HEK293T (cell line): ENCODE data around the gene SLC43A1.

Source experiments
- CTCF ChIA-PET: fragments of 350-600 bp; formaldehyde crosslinking; extraction: SDS; loops from one replicate; lab custom pipeline; 2021; ENCODE audit warnings: antibody characterized with exemption, inconsistent platforms; lab: Yijun Ruan, JAX
- POLR2A ChIA-PET: fragments of 350-600 bp; formaldehyde crosslinking; extraction: SDS; loops from one replicate; lab custom pipeline; 2020; ENCODE audit warnings: antibody characterized with exemption, inconsistent platforms; lab: Yijun Ruan, JAX
- DNase-seq: peaks from one replicate; pipeline ENCODE4 v3.0.0; 2012; ENCODE audit warnings: mixed read lengths; ENCODE audit errors: extremely low spot score
- ARNT ChIP-seq: fragments of 450-650 bp; IDR thresholded peaks from 2 replicates; pipeline ENCODE4 v1.6.1; 2017; ENCODE audit warnings: mild to moderate bottlenecking
- BHLHE40 ChIP-seq: fragments of 450-650 bp; IDR thresholded peaks from 2 replicates; pipeline ENCODE4 v1.6.1; 2016; ENCODE audit warnings: mild to moderate bottlenecking, moderate library complexity, borderline replicate concordance
- CTBP1 ChIP-seq: fragments of 450-650 bp; IDR thresholded peaks from 2 replicates; pipeline ENCODE4 v1.6.1; 2016; ENCODE audit warnings: borderline replicate concordance
- ELF4 ChIP-seq: fragments of 450-650 bp; IDR thresholded peaks from 2 replicates; pipeline ENCODE4 v1.6.1; 2017; ENCODE audit warnings: antibody characterized with exemption
- FOXA1 ChIP-seq: fragments of 450-650 bp; IDR thresholded peaks from 2 replicates; pipeline ENCODE4 v1.6.1; 2016; ENCODE audit warnings: mild to moderate bottlenecking
- FOXK2 ChIP-seq: fragments of 450-650 bp; IDR thresholded peaks from 2 replicates; pipeline ENCODE4 v1.6.1; 2016; ENCODE audit warnings: mild to moderate bottlenecking
- FOXM1 ChIP-seq: fragments of 450-650 bp; IDR thresholded peaks from 2 replicates; pipeline ENCODE4 v1.6.1; 2017; ENCODE audit warnings: mild to moderate bottlenecking, borderline replicate concordance
- HDGF ChIP-seq: fragments of 450-650 bp; IDR thresholded peaks from 2 replicates; pipeline ENCODE4 v1.6.1; 2017; ENCODE audit warnings: antibody characterized with exemption, borderline replicate concordance
- L3MBTL2 ChIP-seq: fragments of 450-650 bp; conservative IDR thresholded peaks from 2 replicates; pipeline ENCODE4 v1.6.1; 2016; ENCODE audit warnings: mild to moderate bottlenecking
- LEF1 ChIP-seq: fragments of 450-650 bp; IDR thresholded peaks from 2 replicates; pipeline ENCODE4 v1.6.1; 2017; ENCODE audit warnings: mild to moderate bottlenecking, borderline replicate concordance
- NFRKB ChIP-seq: fragments of 450-650 bp; IDR thresholded peaks from 2 replicates; pipeline ENCODE4 v1.6.1; 2016; ENCODE audit warnings: mild to moderate bottlenecking, moderate library complexity
- SP1 ChIP-seq: fragments of 450-650 bp; IDR thresholded peaks from 2 replicates; pipeline ENCODE4 v1.6.1; 2017
- SUZ12 ChIP-seq: fragments of 450-650 bp; IDR thresholded peaks from 2 replicates; pipeline ENCODE4 v1.6.1; 2016; ENCODE audit warnings: mild to moderate bottlenecking
- TARDBP ChIP-seq: fragments of 450-650 bp; IDR thresholded peaks from 2 replicates; pipeline ENCODE4 v1.6.1; 2016
- ZNF384 ChIP-seq: fragments of 450-650 bp; IDR thresholded peaks from 2 replicates; pipeline ENCODE4 v1.6.1; 2016
- TF ChIP-seq, protein P1 (sequence below): fragments of 450-650 bp; IDR thresholded peaks from 2 replicates; pipeline ENCODE4 v1.6.1; 2016

SLC43A1 gene

GRCh38 chr11:57506522-57506921 is 9.0 kb downstream of the SLC43A1 start:
- CTCF ChIA-PET, result interaction anchor here (1.8 to 2.6 kb wide), 2 partner anchors 10 to 13 kb away, joined by 5 to 12 read pairs; partner anchors contain the start of gene SLC43A1

GRCh38 chr11:57504511-57504910 is 11.0 kb downstream of the SLC43A1 start:
- CTCF ChIA-PET, result interaction anchor here (0.6 to 1.6 kb wide), 3 partner anchors 11 to 49 kb away, joined by 3 to 7 read pairs (median 3); no protein-coding TSS in a partner anchor
- DNase-seq, result no peak
- TF ChIP-seq FOXA1 (no peak), SUZ12 (no peak), NFRKB (no peak), TARDBP (no peak), ZNF384 (no peak), ARNT (no peak), FOXK2 (no peak), CTBP1 (no peak), L3MBTL2 (no peak), FOXM1 (no peak), LEF1 (no peak), ELF4 (no peak), BHLHE40 (no peak), SP1 (no peak)
- POLR2A ChIA-PET, result no interaction called here

More at GRCh38 chr11:57506522-57506921, 9.0 kb downstream of the SLC43A1 start:
- POLR2A ChIA-PET, result no interaction called here
- no peak for DNase-seq
- TF ChIP-seq SUZ12 (no peak), BHLHE40 (no peak), ELF4 (no peak), FOXM1 (no peak), LEF1 (no peak), ZNF384 (no peak), SP1 (no peak), ARNT (no peak), FOXK2 (no peak), NFRKB (no peak), FOXA1 (no peak), HDGF (no peak), L3MBTL2 (no peak)
- TF ChIP-seq, protein P1, sequence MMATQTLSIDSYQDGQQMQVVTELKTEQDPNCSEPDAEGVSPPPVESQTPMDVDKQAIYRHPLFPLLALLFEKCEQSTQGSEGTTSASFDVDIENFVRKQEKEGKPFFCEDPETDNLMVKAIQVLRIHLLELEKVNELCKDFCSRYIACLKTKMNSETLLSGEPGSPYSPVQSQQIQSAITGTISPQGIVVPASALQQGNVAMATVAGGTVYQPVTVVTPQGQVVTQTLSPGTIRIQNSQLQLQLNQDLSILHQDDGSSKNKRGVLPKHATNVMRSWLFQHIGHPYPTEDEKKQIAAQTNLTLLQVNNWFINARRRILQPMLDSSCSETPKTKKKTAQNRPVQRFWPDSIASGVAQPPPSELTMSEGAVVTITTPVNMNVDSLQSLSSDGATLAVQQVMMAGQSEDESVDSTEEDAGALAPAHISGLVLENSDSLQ, result no peak

GRCh38 chr11:57502870-57503269 is 12.6 kb downstream of the SLC43A1 start:
- TF ChIP-seq CTBP1, result no peak
- TF ChIP-seq, protein P1, result no peak
- TF ChIP-seq L3MBTL2, result no peak
- no peak for TF ChIP-seq FOXM1
- no peak for TF ChIP-seq NFRKB
- ChIA-PET POLR2A (interaction anchor here (0.7 to 2.1 kb wide), 3 partner anchors 9 to 14 kb away, joined by 3 to 10 read pairs (median 5); partner anchors contain the start of gene SLC43A1), CTCF (interaction anchor here (0.6 kb wide), 1 partner anchor 48 kb away, joined by 4 read pairs; no protein-coding TSS in a partner anchor)
- no peak for DNase-seq

DNA sequence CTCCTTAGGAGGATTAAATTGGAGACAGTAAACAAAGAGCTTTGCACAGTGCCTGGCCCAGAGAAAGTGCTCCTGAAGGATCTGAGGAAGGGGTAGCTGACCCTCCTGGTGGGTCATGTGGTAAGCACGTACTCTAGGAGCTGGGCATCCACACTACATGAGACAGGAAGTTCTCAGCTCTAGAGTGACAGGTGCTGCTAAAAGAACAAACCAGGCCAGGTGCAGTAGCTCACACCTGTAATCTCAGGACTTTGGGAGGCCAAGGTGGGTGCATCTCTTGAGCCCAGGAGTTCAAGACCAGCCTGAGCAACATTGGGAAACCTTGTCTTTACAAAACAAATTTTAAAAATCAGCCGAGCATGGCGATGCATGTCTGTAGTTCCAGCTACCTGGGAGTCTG is 13.1 kb downstream of the SLC43A1 start:
- ChIA-PET POLR2A (interaction anchor here (0.7 to 2.1 kb wide), 3 partner anchors 9 to 14 kb away, joined by 3 to 10 read pairs (median 5); partner anchors contain the start of gene SLC43A1), CTCF (interaction anchor here (0.6 to 1.2 kb wide), 2 partner anchors 9 to 11 kb away, joined by 3 to 9 read pairs; no protein-coding TSS in a partner anchor)
- no peak for DNase-seq
- no peak for TF ChIP-seq SUZ12
- no peak for TF ChIP-seq FOXA1
- no peak for TF ChIP-seq LEF1
- TF ChIP-seq SP1, result no peak
- TF ChIP-seq, protein P1, result no peak
- no peak for TF ChIP-seq NFRKB
- TF ChIP-seq TARDBP, result no peak
- TF ChIP-seq HDGF, result no peak
- TF ChIP-seq ARNT, result no peak
- TF ChIP-seq L3MBTL2, result no peak
- no peak for TF ChIP-seq BHLHE40
- no peak for TF ChIP-seq CTBP1
- TF ChIP-seq FOXM1, result no peak
- TF ChIP-seq ELF4, result no peak
- TF ChIP-seq FOXK2, result no peak
- no peak for TF ChIP-seq ZNF384

DNA sequence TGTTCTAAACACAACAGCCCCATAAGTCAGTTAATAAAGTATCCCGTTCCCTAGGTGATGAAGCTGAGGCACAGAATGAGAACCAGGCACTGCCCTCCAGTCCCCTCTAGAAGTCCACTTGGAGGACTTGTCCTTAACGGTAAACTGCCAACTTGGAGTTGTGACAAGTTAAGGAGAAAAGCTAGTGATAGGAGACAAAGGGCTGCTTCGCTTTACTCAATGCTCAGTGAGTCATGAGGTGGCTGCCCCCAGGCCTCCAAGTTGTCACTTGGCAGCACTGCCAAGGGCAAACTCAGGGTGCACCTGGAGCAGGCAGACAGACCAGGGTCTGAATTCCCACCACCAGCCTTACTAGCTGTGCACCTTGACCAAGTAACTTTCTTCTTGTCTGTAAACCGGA is 13.5 kb downstream of the SLC43A1 start:
- POLR2A ChIA-PET, result interaction anchor here (1.2 to 2.1 kb wide), 2 partner anchors 9 to 15 kb away, joined by 5 to 10 read pairs; partner anchors contain the start of gene SLC43A1
- no peak for DNase-seq
- CTCF ChIA-PET, result interaction anchor here (0.6 to 1.2 kb wide), 3 partner anchors 9 to 29 kb away, joined by 3 to 9 read pairs (median 3); no protein-coding TSS in a partner anchor
- TF ChIP-seq, protein P1, result no peak
- TF ChIP-seq LEF1 (no peak), HDGF (no peak), FOXK2 (no peak)

DNA sequence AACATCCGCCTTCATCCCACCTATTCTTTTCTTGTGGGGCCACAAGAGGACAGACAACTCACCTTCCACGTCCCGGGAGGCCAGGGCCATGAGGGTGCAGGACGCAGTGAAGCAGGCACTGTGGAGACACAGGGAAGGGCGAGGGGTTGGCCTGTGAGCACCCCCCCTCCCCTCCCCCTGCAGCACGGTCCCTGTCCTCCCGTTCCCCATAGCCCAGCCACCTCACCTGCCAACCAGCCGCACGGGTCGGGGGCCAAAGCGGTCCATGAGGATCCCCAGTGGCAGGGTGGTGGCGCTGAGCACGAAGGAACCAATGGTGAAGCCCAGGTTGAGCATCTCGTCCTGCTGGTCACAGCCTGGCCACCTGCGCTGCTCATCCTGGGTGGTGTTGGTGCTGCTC is 14.6 kb downstream of the SLC43A1 start:
- no peak for TF ChIP-seq NFRKB
- TF ChIP-seq TARDBP, result no peak
- no peak for TF ChIP-seq FOXM1
- TF ChIP-seq FOXA1, result no peak
- TF ChIP-seq SP1, result no peak
- TF ChIP-seq ELF4, result no peak
- no peak for TF ChIP-seq SUZ12
- TF ChIP-seq ZNF384, result no peak
- TF ChIP-seq, protein P1, result no peak
- no peak for TF ChIP-seq LEF1
- ChIA-PET POLR2A (interaction anchor here (2.4 kb wide), 1 partner anchor 15 kb away, joined by 13 read pairs; the partner anchor contains the start of gene SLC43A1), CTCF (no interaction called here)
- DNase-seq, result no peak
